SK-N-SH (cell line): ENCODE measurements around the gene SGSH. TPM values are rescaled to one million over a fixed set of nuclear protein-coding genes. Genes with fewer than 3 reads are reported as not detected.

Experiments used
- CTCF ChIA-PET: fragments of 300-600, 350-600 bp; formaldehyde crosslinking; extraction: SDS; loops from one replicate; lab custom pipeline; 2021; lab: Yijun Ruan, JAX
- POLR2A ChIA-PET: fragments of 350-600 bp; sonication (Branson Sonifier 250); formaldehyde crosslinking; extraction: SDS; loops from one replicate; lab custom pipeline; 2020; ENCODE audit warnings: antibody characterized with exemption, inconsistent platforms; lab: Yijun Ruan, JAX
- DNase-seq: peaks from one replicate; pipeline ENCODE4 v3.0.0; 2012
- H2AFZ ChIP-seq: fragments of 200-600 bp; sonication (generic); 2 replicates; pipeline ENCODE4 v1.8.1; 2016; ENCODE audit warnings: antibody characterized with exemption, mild to moderate bottlenecking, low read depth
- H3F3A ChIP-seq: fragments of 200-600 bp; sonication (generic); replicated peaks from 2 replicates; pipeline ENCODE3; 2016; ENCODE audit warnings: antibody characterized with exemption, mild to moderate bottlenecking; ENCODE audit not compliant: insufficient read depth
- H3K27ac ChIP-seq, 2 experiments: fragments of 200-500 bp in 1 of 2; fragments of 200-600 bp in 1 of 2; sonication (Bioruptor generic) in 1 of 2; sonication (generic), shearing (Covaris generic) in 1 of 2; 2 replicates each; pipeline versions ENCODE4 v1.5.1 to v1.6.1; 2014 to 2016; ENCODE audit warnings: low read depth in 2 of 2, inconsistent platforms in 1 of 2, low read length in 1 of 2, mild to moderate bottlenecking in 1 of 2, mixed read lengths in 1 of 2
- H3K27me3 ChIP-seq: fragments of 200-600 bp; sonication (generic), shearing (Covaris generic); 2 replicates; pipeline ENCODE4 v1.6.1; 2016; ENCODE audit warnings: mixed run types; ENCODE audit not compliant: insufficient read depth
- H3K36me3 ChIP-seq, 2 experiments: fragments of 200-500 bp in 1 of 2; fragments of 200-600 bp in 1 of 2; sonication (Bioruptor generic) in 1 of 2; sonication (generic) in 1 of 2; replicated peaks in 1 of 2; 2 replicates each; pipeline versions ENCODE3 to v1.5.1; 2014 to 2016; ENCODE audit warnings: low read length in 1 of 2, mild to moderate bottlenecking in 1 of 2; ENCODE audit not compliant: insufficient read depth in 2 of 2, control insufficient read depth in 1 of 2
- H3K4me1 ChIP-seq, 2 experiments: fragments of 200-500 bp in 1 of 2; fragments of 200-600 bp in 1 of 2; sonication (Bioruptor generic) in 1 of 2; sonication (generic), shearing (Covaris generic) in 1 of 2; 2 replicates each; pipeline versions ENCODE4 v1.5.1 to v1.6.1; 2014 to 2016; ENCODE audit warnings: low read depth in 1 of 2, low read length in 1 of 2, mixed run types in 1 of 2; ENCODE audit not compliant: insufficient read depth in 2 of 2, control insufficient read depth in 1 of 2
- H3K4me2 ChIP-seq: fragments of 200-600 bp; sonication (generic), shearing (Covaris generic); 2 replicates; pipeline ENCODE4 v1.6.1; 2017; ENCODE audit warnings: mixed run types
- H3K4me3 ChIP-seq, 2 experiments: fragments of 200-500 bp in 1 of 2; fragments of 200-600 bp in 1 of 2; sonication (Bioruptor generic) in 1 of 2; sonication (generic), shearing (Covaris generic) in 1 of 2; 2 replicates each; pipeline versions ENCODE4 v1.5.1 to v1.8.1; 2014 to 2016; ENCODE audit warnings: low read depth in 2 of 2, inconsistent platforms in 1 of 2, low read length in 1 of 2, mild to moderate bottlenecking in 1 of 2, mixed read lengths in 1 of 2, moderate library complexity in 1 of 2
- H3K79me2 ChIP-seq: fragments of 200-600 bp; sonication (generic); 2 replicates; pipeline ENCODE4 v1.8.1; 2017; ENCODE audit warnings: mild to moderate bottlenecking; ENCODE audit not compliant: insufficient read depth
- H3K9ac ChIP-seq: fragments of 200-600 bp; sonication (generic); 2 replicates; pipeline ENCODE4 v1.6.1; 2017; ENCODE audit warnings: mixed run types
- H3K9me2 ChIP-seq: fragments of 200-600 bp; sonication (generic); 2 replicates; pipeline ENCODE4 v1.6.1; 2017; ENCODE audit warnings: mixed run types
- H3K9me3 ChIP-seq: fragments of 200-600 bp; sonication (generic); 2 replicates; pipeline ENCODE4 v1.6.1; 2017; ENCODE audit warnings: mixed run types, mild to moderate bottlenecking, moderate library complexity
- H4K20me1 ChIP-seq: fragments of 200-600 bp; sonication (generic); 2 replicates; pipeline ENCODE4 v1.6.1; 2017; ENCODE audit warnings: mild to moderate bottlenecking, mixed run types; ENCODE audit not compliant: insufficient read depth
- CTCF ChIP-seq: fragments of 200-600 bp; sonication (generic); IDR thresholded peaks from 2 replicates; pipeline ENCODE4 v1.6.1; 2017; ENCODE audit warnings: antibody characterized with exemption, mild to moderate bottlenecking, moderate library complexity
- EP300 ChIP-seq, 2 experiments: IDR thresholded peaks; 2 replicates each; pipeline versions ENCODE4 v1.4.0 to v1.6.1; 2012; ENCODE audit warnings: borderline replicate concordance in 1 of 2, low read depth in 1 of 2, low read length in 1 of 2
- EZH2phosphoT487 ChIP-seq: fragments of 200-600 bp; sonication (generic); IDR thresholded peaks from 2 replicates; pipeline ENCODE4 v1.6.1; 2017; ENCODE audit warnings: low read depth, mixed run types, mild to moderate bottlenecking, antibody characterized with exemption, moderate library complexity, borderline replicate concordance
- FOSL2 ChIP-seq: IDR thresholded peaks from 2 replicates; pipeline ENCODE4 v1.4.0; 2012; ENCODE audit warnings: low read depth, mild to moderate bottlenecking, moderate library complexity, borderline replicate concordance
- FOXJ3 ChIP-seq: sonication (generic); formaldehyde crosslinking; IDR thresholded peaks from 2 replicates; pipeline ENCODE4 v1.5.1; 2020; ENCODE audit warnings: mild to moderate bottlenecking, missing genetic modification reagents
- FOXM1 ChIP-seq: IDR thresholded peaks from 2 replicates; pipeline ENCODE4 v1.4.0; 2012; ENCODE audit warnings: low read depth, mild to moderate bottlenecking
- MAX ChIP-seq: IDR thresholded peaks from 2 replicates; pipeline ENCODE4 v1.4.0; 2012; ENCODE audit warnings: low read depth
- MEF2A ChIP-seq: IDR thresholded peaks from 2 replicates; pipeline ENCODE4 v1.4.0; 2012; ENCODE audit warnings: low read depth, borderline replicate concordance
- MXI1 ChIP-seq: IDR thresholded peaks from 2 replicates; pipeline ENCODE4 v1.6.1; 2012; ENCODE audit warnings: mild to moderate bottlenecking, low read depth, low read length, improper control_type of control experiment
- NFIC ChIP-seq: IDR thresholded peaks from 2 replicates; pipeline ENCODE4 v1.4.0; 2012; ENCODE audit warnings: borderline replicate concordance
- RCOR1 ChIP-seq: fragments of 150-350 bp; IDR thresholded peaks from 2 replicates; pipeline ENCODE4 v1.6.1; 2017; ENCODE audit warnings: antibody characterized with exemption, low read length
- SIN3A ChIP-seq: IDR thresholded peaks from 2 replicates; pipeline ENCODE4 v1.6.1; 2012; ENCODE audit warnings: low read depth, mild to moderate bottlenecking, low read length, moderate library complexity, borderline replicate concordance
- TAF1 ChIP-seq: IDR thresholded peaks from 2 replicates; pipeline ENCODE4 v1.6.1; 2012; ENCODE audit warnings: low read depth, mild to moderate bottlenecking, low read length, moderate library complexity, borderline replicate concordance
- TEAD4 ChIP-seq: IDR thresholded peaks from 2 replicates; pipeline ENCODE4 v1.4.0; 2012; ENCODE audit warnings: mild to moderate bottlenecking, borderline replicate concordance; ENCODE audit not compliant: insufficient read depth
- USF1 ChIP-seq: IDR thresholded peaks from 2 replicates; pipeline ENCODE4 v1.4.0; 2012; ENCODE audit warnings: low read depth, borderline replicate concordance
- YY1 ChIP-seq: IDR thresholded peaks from 2 replicates; pipeline ENCODE4 v1.4.0; 2012; ENCODE audit warnings: low read depth, mild to moderate bottlenecking
- WGBS: methylation state at CpG from one replicate; pipeline ENCODE4 v1.1.6; 2017; ENCODE audit warnings: low lambda C conversion rate; 5-methylcytosine and 5-hydroxymethylcytosine counted together
- polyA plus RNA-seq, 3 experiments: library from polyadenylated mRNA; depleted of rRNA; stranded (reverse); fragments of >200 nt; gene quantifications; 2 replicates each; pipeline ENCODE4 v1.2.3, GENCODE V29; 2012

SGSH gene
- polyA plus RNA-seq, 1 of the 3 experiments (the other 2 are of a cell fraction): 161 TPM

- no peaks in the 10 kb centered on the region for H3K4me1 ChIP-seq
- no peak for DNase-seq
- TF ChIP-seq MXI1: no peak
- TF ChIP-seq NFIC: no peak
- TF ChIP-seq EZH2phosphoT487: no peak
- TF ChIP-seq TEAD4: no peak
- no peak for TF ChIP-seq MEF2A
- TF ChIP-seq EP300 (IDR thresholded peaks at IDR 0.05; ENCODE audit: borderline replicate concordance in 1 of 2, low read depth in 1 of 2, low read length in 1 of 2): no peak
- no peak for TF ChIP-seq USF1
- TF ChIP-seq YY1: no peak
- TF ChIP-seq FOXM1: no peak
- no peak for TF ChIP-seq CTCF
- no peak for TF ChIP-seq FOXJ3 (CRISPR knock-in tag)
- TF ChIP-seq SIN3A: no peak
- TF ChIP-seq TAF1: no peak
- no peak for TF ChIP-seq RCOR1
- no peaks in the 10 kb centered on the region for H3F3A ChIP-seq
- H3K79me2 ChIP-seq: no peaks in the 10 kb centered on the region
- H3K27me3 ChIP-seq: no peaks in the 10 kb centered on the region; the same call in none of the 2 replicates
- H3K9me2 ChIP-seq: no peaks in the 10 kb centered on the region
- ChIA-PET POLR2A (interaction anchor here (0.7 kb wide), 1 partner anchor 23 kb away, joined by 3 read pairs; no protein-coding TSS in a partner anchor), CTCF (no interaction called here)
- no peak overlapping the region for H3K27ac ChIP-seq
- no peaks in the 10 kb centered on the region for H3K9me3 ChIP-seq
- no peak overlapping the region for H3K4me2 ChIP-seq
- H2AFZ ChIP-seq: no peak overlapping the region
- WGBS: 78% methylated on average over 5 of the region's 5 CpGs
- H3K4me3 ChIP-seq: no peak overlapping the region
- no peaks in the 10 kb centered on the region for H3K36me3 ChIP-seq
- no peak overlapping the region for H3K9ac ChIP-seq
- no peaks in the 10 kb centered on the region for H4K20me1 ChIP-seq
These were observed 51.0 kb downstream of the SGSH start for GRCh38 chr17:80169107-80169506.

- Histone ChIP-seq H3K4me3 (no peak overlapping the region), H3K9me3 (no peaks in the 10 kb centered on the region), H3K4me2 (no peak overlapping the region), H3F3A (no peaks in the 10 kb centered on the region), H2AFZ (no peak overlapping the region), H3K27ac (no peak overlapping the region), H3K36me3 (no peaks in the 10 kb centered on the region), H3K9ac (no peak overlapping the region), H3K79me2 (no peaks in the 10 kb centered on the region), H3K27me3 (no peaks in the 10 kb centered on the region; the same call in none of the 2 replicates), H3K9me2 (no peaks in the 10 kb centered on the region), H4K20me1 (no peaks in the 10 kb centered on the region), H3K4me1 (no peaks in the 10 kb centered on the region)
- POLR2A ChIA-PET: interaction anchor here (0.6 to 0.7 kb wide), 2 partner anchors 22 to 35 kb away, joined by 3 read pairs; no protein-coding TSS in a partner anchor
- TF ChIP-seq FOSL2: no peak
- no peak for TF ChIP-seq MAX
- no peak for TF ChIP-seq SIN3A
- no peak for DNase-seq
- CTCF ChIA-PET: interaction anchor here (0.9 kb wide), 1 partner anchor 10 kb away, joined by 4 read pairs; no protein-coding TSS in a partner anchor
- 82% methylated on average over 4 of the region's 5 CpGs for WGBS
These were observed 51.8 kb downstream of the SGSH start for GRCh38 chr17:80168371-80168770.
